Liver (tissue), 3 donors: ENCODE data around the gene BLTP3A.

ENCODE experiments used
- ATF3 ChIP-seq: IDR thresholded peaks from 2 replicates; pipeline ENCODE4 v1.6.1; 2016; ENCODE audit warnings: antibody characterized with exemption
- CTCF ChIP-seq: fragments of 150-350 bp; IDR thresholded peaks from 2 replicates; pipeline ENCODE4 v1.5.1; 2017; ENCODE audit warnings: improper control_type of control experiment, low read depth, low read length; ENCODE audit not compliant: missing input control
- EGR1 ChIP-seq, 2 donors: IDR thresholded peaks; 2 replicates each; pipeline ENCODE4 v1.6.1; 2016 to 2018; ENCODE audit warnings: antibody characterized with exemption in 2 of 2, low read depth in 2 of 2
- GABPA ChIP-seq, 2 donors: IDR thresholded peaks in 1 of 2; conservative IDR thresholded peaks in 1 of 2; 2 replicates each; pipeline ENCODE4 v1.6.1; 2016; ENCODE audit warnings: antibody characterized with exemption in 2 of 2, mild to moderate bottlenecking in 1 of 2, moderate library complexity in 1 of 2
- JUND ChIP-seq, 2 donors: IDR thresholded peaks; 2 replicates each; pipeline ENCODE4 v1.6.1; 2016; ENCODE audit warnings: antibody characterized with exemption in 2 of 2
- MAX ChIP-seq: IDR thresholded peaks from 2 replicates; pipeline ENCODE4 v1.6.1; 2016; ENCODE audit warnings: antibody characterized with exemption
- RAD21 ChIP-seq, 2 donors: IDR thresholded peaks; 2 replicates each; pipeline ENCODE4 v1.6.1; 2016; ENCODE audit warnings: antibody characterized with exemption in 2 of 2, mild to moderate bottlenecking in 2 of 2
- REST ChIP-seq: IDR thresholded peaks from 2 replicates; pipeline ENCODE4 v1.6.1; 2016; ENCODE audit warnings: antibody characterized with exemption, mild to moderate bottlenecking
- RXRA ChIP-seq, 2 donors: IDR thresholded peaks; 2 replicates each; pipeline ENCODE4 v1.6.1; 2017 to 2018; ENCODE audit warnings: antibody characterized with exemption in 2 of 2, mild to moderate bottlenecking in 1 of 2
- SP1 ChIP-seq: IDR thresholded peaks from 2 replicates; pipeline ENCODE4 v1.6.1; 2018; ENCODE audit warnings: antibody characterized with exemption, mild to moderate bottlenecking
- TAF1 ChIP-seq: conservative IDR thresholded peaks from 2 replicates; pipeline ENCODE4 v1.6.1; 2016; ENCODE audit warnings: antibody characterized with exemption, mild to moderate bottlenecking
- YY1 ChIP-seq: IDR thresholded peaks from 2 replicates; pipeline ENCODE4 v1.6.1; 2016; ENCODE audit warnings: antibody characterized with exemption, mild to moderate bottlenecking
- donor health status: healthy.
- donor health status: healthy.

- TF ChIP-seq RAD21 (IDR thresholded peaks at IDR 0.05) (no peak), SP1 (no peak), CTCF (no peak), REST (no peak), YY1 (no peak), GABPA (IDR thresholded peaks at IDR 0.05 in 1 of 2, conservative IDR thresholded peaks at IDR 0.05 in 1 of 2) (no peak), RXRA (IDR thresholded peaks at IDR 0.05) (no peak), EGR1 (IDR thresholded peaks at IDR 0.05; ENCODE audit: low read depth in 2 of 2) (no peak), ATF3 (no peak), MAX (no peak), TAF1 (no peak), JUND (IDR thresholded peaks at IDR 0.05) (no peak)
Observed at GRCh38 chr6:34836451-34836850, 44.6 kb downstream of the BLTP3A start.
